Ovary (tissue), 9 donors: Measurements from ENCODE around the gene ZNF678. TPM values are rescaled to one million over a fixed set of nuclear protein-coding genes. Genes with fewer than 3 reads are reported as not detected.
"Not testable (repeated sequence)": the region's sequence is repeated elsewhere in the genome, so short reads cannot be mapped to it uniquely, and the experiment has no call there.

Experiments used
- DNase-seq, 5 donors: peaks; one replicate each; pipeline ENCODE4 v3.0.0-alpha.2; 2019 to 2020
- H3K27ac ChIP-seq, 2 donors: fragments of 200-600 bp; one replicate each; pipeline versions ENCODE4 v1.5.1 to v1.8.0; 2019 to 2022
- H3K27me3 ChIP-seq: fragments of 200-600 bp; one replicate; pipeline ENCODE4 v1.8.0; 2022
- H3K36me3 ChIP-seq: fragments of 200-600 bp; sonication (generic); one replicate; pipeline ENCODE4 v1.5.1; 2019
- H3K4me1 ChIP-seq: one replicate; pipeline ENCODE4 v1.8.1; 2013; ENCODE audit warnings: mild to moderate bottlenecking, moderate library complexity; ENCODE audit not compliant: insufficient read depth
- H3K4me3 ChIP-seq: fragments of 200-600 bp; sonication (generic); one replicate; pipeline ENCODE4 v1.5.1; 2017
- H3K9me3 ChIP-seq, 2 donors: fragments of 200-600 bp in 1 of 2; sonication (generic) in 1 of 2; one replicate each; pipeline versions ENCODE4 v1.5.1 to v1.8.1; 2013 to 2019; ENCODE audit warnings: mild to moderate bottlenecking in 1 of 2, moderate library complexity in 1 of 2
- CTCF ChIP-seq, 3 donors: fragments of 450-650 bp in 2 of 3; fragments of 200-600 bp in 1 of 3; IDR thresholded peaks; one replicate each; pipeline versions ENCODE4 v1.5.1 to v1.8.0; 2016 to 2022; ENCODE audit warnings: antibody characterized with exemption in 3 of 3, mild to moderate bottlenecking in 1 of 3
- EP300 ChIP-seq: sonication (generic); formaldehyde crosslinking; IDR thresholded peaks from one replicate; pipeline ENCODE4 v1.6.1; 2017; ENCODE audit warnings: antibody characterized with exemption
- POLR2A ChIP-seq: fragments of 450-650 bp; IDR thresholded peaks from one replicate; pipeline ENCODE4 v1.6.1; 2017; ENCODE audit warnings: antibody characterized with exemption, mild to moderate bottlenecking, moderate library complexity
- WGBS, 3 donors: extraction: QIAGEN DNeasy Blood & Tissue Kit in 1 of 3; methylation state at CpG; one replicate each; pipeline versions ENCODE4 v1.1.5 to v1.1.7; 2013 to 2017; 5-methylcytosine and 5-hydroxymethylcytosine counted together
- intact Hi-C, 4 donors: fragments of 100-400 bp; cut with DNase I; formaldehyde crosslinking; loops; one replicate each; pipeline versions ENCODE4 v1.11.0 to v1.15.1; 2022 to 2023
- polyA plus RNA-seq, 2 donors: library from polyadenylated mRNA; stranded (reverse); fragments of 200-250 nt in 1 of 2; fragments of 350-450 nt in 1 of 2; fragmentation: Illumina TruSeq in 1 of 2; extraction: RNeasy Lipid Tissue Mini Kit (QIAGEN cat#74804) in 1 of 2; gene quantifications; one replicate each; pipeline ENCODE4 v1.2.3, GENCODE V29; 2013 to 2014
- total RNA-seq, 7 donors: library from RNA; depleted of rRNA in 2 of 7; stranded (reverse); fragments of >200 nt in 2 of 7; fragmentation: NEBNext Ultra II Directional in 3 of 7; extraction: Animal tissue kit (Norgen Biotek cat#: 25700) in 3 of 7; gene quantifications; one replicate each; pipeline versions ENCODE4 v1.1.0 to v1.2.4, GENCODE V29; 2016 to 2023
- donor health status: DM: no; HTN: no; CAD: no; lungs with moderate emphysema.
- donor health status: DM: no; HTN: no; CAD: no.
- donor health status: Bipolar disorder and iron deficiency.
- donor health status: DM: yes; HTN: yes; CAD: no.
- donor health status: DM: no; HTN: no; CAD: no.
- donor health status: DM: yes; HTN: yes; CAD: no.

ZNF678 gene
- total and polyA plus RNA-seq, 9 donors: 2.5 to 12.0 (median 8.2) TPM

- no peaks in the 10 kb centered on the region for H3K27me3 ChIP-seq
- no peaks in the 10 kb centered on the region for H3K36me3 ChIP-seq
- WGBS, 3 donors: 82 to 97% (median 85%) methylated on average over 2 of the region's 2 CpGs
- H3K4me3 ChIP-seq: no peak overlapping the region
- no peak overlapping the region for H3K27ac ChIP-seq
- peaks cover 3 to 19% of the 10 kb centered on the region in 2 donors for H3K9me3 ChIP-seq
- DNase-seq: no peak
- no peak for TF ChIP-seq EP300
- TF ChIP-seq CTCF (IDR thresholded peaks at IDR 0.05): no peak
- TF ChIP-seq POLR2A: no peak
- H3K4me1 ChIP-seq: no peaks in the 10 kb centered on the region
- intact Hi-C loops: no loop called here
Measured at GRCh38 chr1:227666286-227666685, 102.9 kb downstream of the ZNF678 start.

DNA sequence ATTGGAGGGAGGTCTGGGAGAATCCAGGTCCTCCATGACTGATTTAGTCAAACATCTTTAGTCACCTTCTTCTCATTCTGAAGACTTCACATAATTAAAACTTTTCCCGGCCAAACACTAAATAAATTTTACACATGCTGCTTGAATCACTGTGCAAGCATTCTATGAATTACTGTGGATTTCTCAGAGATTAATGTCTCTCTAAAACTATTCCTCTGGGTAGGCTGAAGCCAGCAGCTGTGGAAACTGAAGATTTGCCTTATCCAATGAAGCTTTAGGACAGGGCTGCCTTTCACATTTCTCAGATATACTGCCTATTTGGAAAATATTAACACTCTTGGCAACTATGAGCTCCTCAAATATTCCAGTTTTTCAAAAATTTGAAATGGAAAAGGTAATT, 110.1 kb downstream of the ZNF678 start:
- WGBS, 3 donors: 95 to 100% (median 95%) methylated on average over 1 of the region's 1 CpG
- H3K4me1 ChIP-seq: no peaks in the 10 kb centered on the region
- no peak overlapping the region for H3K27ac ChIP-seq
- peaks cover 5% of the 10 kb centered on the region in 2 donors for H3K9me3 ChIP-seq
- no peak overlapping the region for H3K4me3 ChIP-seq
- no peaks in the 10 kb centered on the region for H3K36me3 ChIP-seq
- TF ChIP-seq CTCF (IDR thresholded peaks at IDR 0.05): no peak
- no peak for TF ChIP-seq EP300
- no peak for TF ChIP-seq POLR2A
- no peaks in the 10 kb centered on the region for H3K27me3 ChIP-seq
- DNase-seq: no peak
- intact Hi-C loops: no loop called here

GRCh38 chr1:227685807-227686206, 122.5 kb downstream of the ZNF678 start:
- 71 to 77% (median 74%) methylated on average over 8 of the region's 8 CpGs for WGBS, 3 donors
- Histone ChIP-seq H3K36me3 (no peaks in the 10 kb centered on the region), H3K27me3 (no peaks in the 10 kb centered on the region), H3K4me3 (no peak overlapping the region), H3K4me1 (no peaks in the 10 kb centered on the region), H3K27ac (no peak overlapping the region), H3K9me3 (no peaks in the 10 kb centered on the region)
- intact Hi-C loops: no loop called here
- TF ChIP-seq EP300 (no peak), POLR2A (no peak), CTCF (IDR thresholded peaks at IDR 0.05) (no peak)
- no peak for DNase-seq

GRCh38 chr1:227697321-227697864, 134.0 kb downstream of the ZNF678 start:
- no peak for TF ChIP-seq POLR2A
- no peak for TF ChIP-seq CTCF (IDR thresholded peaks at IDR 0.05)
- TF ChIP-seq EP300: no peak
- Histone ChIP-seq H3K36me3 (no peaks in the 10 kb centered on the region), H3K9me3 (no peaks in the 10 kb centered on the region), H3K4me1 (no peaks in the 10 kb centered on the region), H3K4me3 (no peak overlapping the region), H3K27me3 (no peaks in the 10 kb centered on the region), H3K27ac (no peak overlapping the region)
- no peak for DNase-seq
- WGBS, 3 donors: 83 to 87% (median 84%) methylated on average over 3 of the region's 3 CpGs
- intact Hi-C loops: no loop called here

GRCh38 chr1:227701631-227702030, 138.3 kb downstream of the ZNF678 start:
- H3K4me1 ChIP-seq, DNase-seq, H3K36me3 ChIP-seq, H3K9me3 ChIP-seq, H3K27me3 ChIP-seq, intact Hi-C loops, H3K27ac ChIP-seq, H3K4me3 ChIP-seq: not testable (repeated sequence)
- 82 to 91% (median 91%) methylated on average over 1 of the region's 1 CpG for WGBS, 3 donors
